Loucy (cell line): ENCODE data around the gene SPNS3.

Experiments used
- H2AFZ ChIP-seq: fragments of 200-600 bp; sonication (generic); 2 replicates; pipeline ENCODE4 v1.6.0; 2016; ENCODE audit warnings: antibody characterized with exemption, mild to moderate bottlenecking, low read length, moderate library complexity
- H3F3A ChIP-seq: fragments of 200-600 bp; 2 replicates; pipeline ENCODE4 v1.6.0; 2016; ENCODE audit warnings: antibody characterized with exemption, low read depth, mild to moderate bottlenecking
- H3K27me3 ChIP-seq: fragments of 200-600 bp; sonication (generic); 2 replicates; pipeline ENCODE4 v1.6.1; 2014; ENCODE audit warnings: low read length, mild to moderate bottlenecking; ENCODE audit not compliant: insufficient read depth, poor library complexity, severe bottlenecking
- H3K36me3 ChIP-seq: fragments of 200-600 bp; sonication (generic); 2 replicates; pipeline ENCODE4 v1.6.1; 2016; ENCODE audit warnings: low read length; ENCODE audit not compliant: insufficient read depth
- H3K4me1 ChIP-seq: fragments of 200-600 bp; sonication (generic); 2 replicates; pipeline ENCODE4 v1.5.1; 2014; ENCODE audit warnings: low read length, mild to moderate bottlenecking; ENCODE audit not compliant: insufficient read depth, poor library complexity, severe bottlenecking
- H3K4me2 ChIP-seq: fragments of 200-600 bp; sonication (generic); 2 replicates; pipeline ENCODE4 v1.6.0; 2014; ENCODE audit warnings: antibody characterized with exemption, low read length, low read depth, mild to moderate bottlenecking; ENCODE audit not compliant: poor library complexity, severe bottlenecking
- H3K4me3 ChIP-seq: fragments of 200-600 bp; sonication (generic); 2 replicates; pipeline ENCODE4 v1.5.1; 2014; ENCODE audit warnings: low read length, mild to moderate bottlenecking, mixed read lengths; ENCODE audit not compliant: poor library complexity, severe bottlenecking
- H3K79me2 ChIP-seq: fragments of 200-600 bp; sonication (generic); 2 replicates; pipeline ENCODE4 v1.6.1; 2014; ENCODE audit warnings: low read length; ENCODE audit not compliant: insufficient read depth
- H3K9ac ChIP-seq: fragments of 200-600 bp; sonication (generic); 2 replicates; pipeline ENCODE4 v1.6.0; 2014; ENCODE audit warnings: mild to moderate bottlenecking, low read depth, low read length, moderate library complexity; ENCODE audit not compliant: poor library complexity, severe bottlenecking
- H3K9me2 ChIP-seq: fragments of 200-600 bp; sonication (generic); replicated peaks from 2 replicates; pipeline ENCODE4 v1.6.1; 2016; ENCODE audit warnings: low read depth, low read length, mixed read lengths
- H3K9me3 ChIP-seq: fragments of 200-600 bp; sonication (generic); 2 replicates; pipeline ENCODE4 v1.6.1; 2014; ENCODE audit warnings: mild to moderate bottlenecking, antibody characterized with exemption, low read length, low read depth; ENCODE audit not compliant: insufficient read depth
- H4K20me1 ChIP-seq: fragments of 200-600 bp; sonication (generic); 2 replicates; pipeline ENCODE4 v1.6.0; 2014; ENCODE audit warnings: antibody characterized with exemption, low read length, mild to moderate bottlenecking; ENCODE audit not compliant: insufficient read depth, poor library complexity, severe bottlenecking
- EZH2phosphoT487 ChIP-seq: fragments of 200-600 bp; IDR thresholded peaks from 2 replicates; pipeline ENCODE4 v1.6.1; 2018; ENCODE audit warnings: antibody characterized with exemption, mild to moderate bottlenecking, moderate library complexity, borderline replicate concordance
- TF ChIP-seq, protein P1 (sequence below): fragments of 200-600 bp; sonication (generic); conservative IDR thresholded peaks from 2 replicates; pipeline ENCODE4 v1.5.1; 2014; ENCODE audit warnings: mild to moderate bottlenecking, antibody characterized with exemption, low read length

SPNS3 gene

GRCh38 chr17:4531988-4532736, 98.4 kb downstream of the SPNS3 start:
- Histone ChIP-seq H3K4me2 (no peak overlapping the region), H3K9me3 (no peaks in the 10 kb centered on the region), H3K4me1 (no peaks in the 10 kb centered on the region), H3K9me2 (no peaks in the 10 kb centered on the region), H4K20me1 (no peaks in the 10 kb centered on the region), H3K4me3 (no peak overlapping the region), H3K9ac (no peak overlapping the region), H2AFZ (no peak overlapping the region), H3F3A (no peaks in the 10 kb centered on the region), H3K36me3 (peaks cover 3% of the 10 kb centered on the region; the same call in 1 of the 2 replicates), H3K27me3 (no peaks in the 10 kb centered on the region), H3K79me2 (no peaks in the 10 kb centered on the region)
- TF ChIP-seq EZH2phosphoT487, result no peak
- TF ChIP-seq, protein P1, sequence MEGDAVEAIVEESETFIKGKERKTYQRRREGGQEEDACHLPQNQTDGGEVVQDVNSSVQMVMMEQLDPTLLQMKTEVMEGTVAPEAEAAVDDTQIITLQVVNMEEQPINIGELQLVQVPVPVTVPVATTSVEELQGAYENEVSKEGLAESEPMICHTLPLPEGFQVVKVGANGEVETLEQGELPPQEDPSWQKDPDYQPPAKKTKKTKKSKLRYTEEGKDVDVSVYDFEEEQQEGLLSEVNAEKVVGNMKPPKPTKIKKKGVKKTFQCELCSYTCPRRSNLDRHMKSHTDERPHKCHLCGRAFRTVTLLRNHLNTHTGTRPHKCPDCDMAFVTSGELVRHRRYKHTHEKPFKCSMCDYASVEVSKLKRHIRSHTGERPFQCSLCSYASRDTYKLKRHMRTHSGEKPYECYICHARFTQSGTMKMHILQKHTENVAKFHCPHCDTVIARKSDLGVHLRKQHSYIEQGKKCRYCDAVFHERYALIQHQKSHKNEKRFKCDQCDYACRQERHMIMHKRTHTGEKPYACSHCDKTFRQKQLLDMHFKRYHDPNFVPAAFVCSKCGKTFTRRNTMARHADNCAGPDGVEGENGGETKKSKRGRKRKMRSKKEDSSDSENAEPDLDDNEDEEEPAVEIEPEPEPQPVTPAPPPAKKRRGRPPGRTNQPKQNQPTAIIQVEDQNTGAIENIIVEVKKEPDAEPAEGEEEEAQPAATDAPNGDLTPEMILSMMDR, result no peak

DNA sequence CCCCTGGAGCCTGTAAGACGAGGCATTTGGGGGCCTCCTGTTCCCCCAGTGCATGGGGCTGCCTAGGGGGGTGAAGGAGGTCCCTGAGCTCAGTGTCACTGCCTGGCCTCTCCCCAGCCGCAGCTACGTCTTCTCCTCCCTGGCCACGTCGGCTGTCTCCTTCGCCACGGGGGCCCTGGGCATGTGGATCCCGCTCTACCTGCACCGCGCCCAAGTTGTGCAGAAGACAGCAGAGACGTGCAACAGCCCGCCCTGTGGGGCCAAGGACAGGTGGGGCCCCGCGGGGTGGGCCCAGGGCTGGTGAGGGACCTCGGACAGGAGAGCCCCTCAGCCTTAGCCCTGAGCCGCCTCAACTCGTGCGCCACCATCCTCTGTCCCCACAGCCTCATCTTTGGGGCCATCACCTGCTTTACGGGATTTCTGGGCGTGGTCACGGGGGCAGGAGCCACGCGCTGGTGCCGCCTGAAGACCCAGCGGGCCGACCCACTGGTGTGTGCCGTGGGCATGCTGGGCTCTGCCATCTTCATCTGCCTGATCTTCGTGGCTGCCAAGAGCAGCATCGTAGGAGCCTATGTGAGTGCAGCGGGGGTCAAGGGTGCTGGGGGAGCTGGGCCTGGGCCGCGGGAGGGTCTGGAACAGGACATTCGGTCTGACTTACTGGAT, 99.3 kb downstream of the SPNS3 start:
- no peak overlapping the region for H2AFZ ChIP-seq
- H3K4me3 ChIP-seq, result no peak overlapping the region
- H4K20me1 ChIP-seq, result no peaks in the 10 kb centered on the region
- no peak overlapping the region for H3K4me2 ChIP-seq
- no peak overlapping the region for H3K9ac ChIP-seq
- no peak for TF ChIP-seq EZH2phosphoT487
- TF ChIP-seq, protein P1, result no peak
- H3K9me2 ChIP-seq, result no peaks in the 10 kb centered on the region
- no peaks in the 10 kb centered on the region for H3K79me2 ChIP-seq
- H3K27me3 ChIP-seq, result no peaks in the 10 kb centered on the region
- no peaks in the 10 kb centered on the region for H3K9me3 ChIP-seq
- no peaks in the 10 kb centered on the region for H3K4me1 ChIP-seq
- peaks cover 10% of the 10 kb centered on the region; the same call in 1 of the 2 replicates for H3K36me3 ChIP-seq
- H3F3A ChIP-seq, result no peaks in the 10 kb centered on the region

DNA sequence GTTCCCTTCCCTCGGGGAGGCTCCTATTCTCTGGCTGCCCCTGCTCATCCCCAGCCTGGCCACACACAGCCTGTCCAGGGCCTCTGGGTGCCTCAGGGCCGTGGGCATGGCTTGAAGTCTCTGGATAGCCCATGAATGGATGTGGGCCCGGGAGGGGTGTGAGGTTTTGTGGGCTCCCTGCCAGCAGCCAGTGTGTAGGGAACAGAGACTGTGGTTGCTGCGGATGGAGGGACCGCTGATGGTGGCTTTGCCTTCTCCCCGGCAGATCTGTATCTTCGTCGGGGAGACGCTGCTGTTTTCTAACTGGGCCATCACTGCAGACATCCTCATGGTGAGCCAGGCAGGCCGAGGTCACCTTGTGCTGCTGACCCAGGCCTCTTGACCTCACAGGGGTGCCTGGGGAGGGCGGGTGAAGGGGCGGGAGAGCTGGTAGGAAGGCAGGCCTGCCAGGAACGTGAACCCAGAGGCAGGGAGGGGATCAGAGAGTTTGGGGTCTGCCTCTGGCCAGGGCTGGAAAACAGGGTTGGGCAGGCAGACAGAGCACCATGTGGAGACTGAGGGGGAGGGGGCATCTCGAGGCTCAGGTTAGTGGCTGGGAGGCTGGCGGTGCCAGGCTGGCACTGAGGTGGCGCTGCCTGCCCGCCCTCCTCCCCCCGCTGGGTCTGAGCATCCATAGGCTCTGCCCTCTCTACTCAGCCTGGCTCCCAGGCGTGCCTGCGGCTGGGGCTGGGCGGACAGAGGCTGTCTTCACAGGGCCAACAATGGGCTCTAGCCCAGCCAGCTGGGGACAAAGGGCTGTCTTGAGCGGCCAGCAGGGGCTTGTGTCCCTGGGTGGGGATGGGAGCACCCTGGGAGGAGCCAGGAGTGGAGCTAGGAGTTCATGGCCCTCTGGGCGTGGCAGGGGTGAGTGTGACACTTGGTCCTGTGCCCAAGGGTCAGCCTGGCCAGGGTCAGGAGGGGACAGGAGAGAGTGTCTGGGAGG, 100.1 kb downstream of the SPNS3 start:
- no peaks in the 10 kb centered on the region for H3K9me2 ChIP-seq
- no peak overlapping the region for H3K4me3 ChIP-seq
- H3K4me1 ChIP-seq, result no peaks in the 10 kb centered on the region
- no peak overlapping the region for H3K9ac ChIP-seq
- peaks cover 11% of the 10 kb centered on the region; the same call in 1 of the 2 replicates for H3K36me3 ChIP-seq
- H3F3A ChIP-seq, result no peaks in the 10 kb centered on the region
- H3K4me2 ChIP-seq, result no peak overlapping the region
- H2AFZ ChIP-seq, result no peak overlapping the region
- no peak for TF ChIP-seq EZH2phosphoT487
- H3K79me2 ChIP-seq, result no peaks in the 10 kb centered on the region
- H4K20me1 ChIP-seq, result no peaks in the 10 kb centered on the region
- H3K27me3 ChIP-seq, result no peaks in the 10 kb centered on the region
- no peaks in the 10 kb centered on the region for H3K9me3 ChIP-seq
